Large intestine (tissue), 3 donors: Measurements from ENCODE around the gene LPCAT1. TPM values are rescaled to one million over a fixed set of nuclear protein-coding genes. Genes with fewer than 3 reads are reported as not detected.

Source experiments
- DNase-seq, 2 donors: peaks; one replicate each; pipeline versions ENCODE4 v3.0.0 to v3.0.0-alpha.2; 2013
- H3K27ac ChIP-seq: one replicate; pipeline ENCODE4 v1.5.1; 2013; ENCODE audit warnings: low read length
- H3K27me3 ChIP-seq: 2 replicates; pipeline ENCODE4 v1.6.1; 2013; ENCODE audit warnings: low read length; ENCODE audit not compliant: control insufficient read depth, insufficient read depth
- H3K36me3 ChIP-seq: 2 replicates; pipeline ENCODE4 v1.6.1; 2013; ENCODE audit warnings: low read length; ENCODE audit not compliant: control insufficient read depth, insufficient read depth
- H3K4me1 ChIP-seq: one replicate; pipeline ENCODE4 v1.6.1; 2013; ENCODE audit warnings: low read length; ENCODE audit not compliant: control insufficient read depth, insufficient read depth
- H3K4me3 ChIP-seq: one replicate; pipeline ENCODE4 v1.5.1; 2013; ENCODE audit warnings: low read length
- H3K9me3 ChIP-seq: one replicate; pipeline ENCODE4 v1.6.1; 2013; ENCODE audit warnings: mild to moderate bottlenecking, low read depth, low read length, moderate library complexity; ENCODE audit not compliant: control insufficient read depth
- WGBS: methylation state at CpG from one replicate; pipeline ENCODE4 v1.1.5; 2013; ENCODE audit warnings: low lambda C conversion rate; ENCODE audit not compliant: insufficient coverage; 5-methylcytosine and 5-hydroxymethylcytosine counted together
- polyA plus RNA-seq: library from polyadenylated mRNA; unstranded; fragments of 120-200 nt; gene quantifications from one replicate; pipeline ENCODE4 v1.2.1, GENCODE V29; 2013

LPCAT1 gene
- polyA plus RNA-seq, 1 donor = 14.8 TPM

GRCh38 chr5:1511651-1512540 lies 11.9 kb downstream of the LPCAT1 start:
- no CpG with 5 or more reads among the region's 21 CpGs for WGBS
- no peak for DNase-seq
- Histone ChIP-seq H3K9me3 (peaks cover 4% of the 10 kb centered on the region), H3K36me3 (no peaks in the 10 kb centered on the region), H3K27ac (no peak overlapping the region), H3K27me3 (no peaks in the 10 kb centered on the region), H3K4me3 (no peak overlapping the region), H3K4me1 (no peaks in the 10 kb centered on the region)

GRCh38 chr5:1511048-1511447 lies 12.7 kb downstream of the LPCAT1 start:
- no peak for DNase-seq
- H3K9me3 ChIP-seq = peaks cover 4% of the 10 kb centered on the region
- no CpG with 5 or more reads among the region's 20 CpGs for WGBS
- H3K4me1 ChIP-seq = no peaks in the 10 kb centered on the region
- H3K27me3 ChIP-seq = no peaks in the 10 kb centered on the region
- H3K36me3 ChIP-seq = no peaks in the 10 kb centered on the region
- H3K27ac ChIP-seq = no peak overlapping the region
- H3K4me3 ChIP-seq = no peak overlapping the region

- Histone ChIP-seq H3K9me3 (peaks cover 4% of the 10 kb centered on the region), H3K27ac (no peak overlapping the region), H3K36me3 (no peaks in the 10 kb centered on the region), H3K4me1 (no peaks in the 10 kb centered on the region), H3K27me3 (no peaks in the 10 kb centered on the region), H3K4me3 (no peak overlapping the region)
- DNase-seq = no peak
- WGBS = no CpG with 5 or more reads among the region's 11 CpGs
Measured at GRCh38 chr5:1510631-1511030, 13.1 kb downstream of the LPCAT1 start.

- no peak for DNase-seq
- H3K27me3 ChIP-seq = no peaks in the 10 kb centered on the region
- H3K4me1 ChIP-seq = no peaks in the 10 kb centered on the region
- peaks cover 4% of the 10 kb centered on the region for H3K9me3 ChIP-seq
- H3K4me3 ChIP-seq = no peak overlapping the region
- no peak overlapping the region for H3K27ac ChIP-seq
- H3K36me3 ChIP-seq = no peaks in the 10 kb centered on the region
- no CpG with 5 or more reads among the region's 18 CpGs for WGBS
Measured at GRCh38 chr5:1510151-1510561, 13.6 kb downstream of the LPCAT1 start.

- Histone ChIP-seq H3K4me1 (no peaks in the 10 kb centered on the region), H3K27me3 (no peaks in the 10 kb centered on the region), H3K36me3 (no peaks in the 10 kb centered on the region), H3K4me3 (no peak overlapping the region), H3K9me3 (peaks cover 4% of the 10 kb centered on the region), H3K27ac (no peak overlapping the region)
- DNase-seq = no peak
- 60% methylated on average over 1 of the region's 30 CpGs for WGBS
Measured at GRCh38 chr5:1509346-1510085, 14.2 kb downstream of the LPCAT1 start.

GRCh38 chr5:1508659-1509290 lies 15.0 kb downstream of the LPCAT1 start:
- DNase-seq = no peak
- Histone ChIP-seq H3K9me3 (peaks cover 4% of the 10 kb centered on the region), H3K27me3 (no peaks in the 10 kb centered on the region), H3K4me1 (no peaks in the 10 kb centered on the region), H3K4me3 (no peak overlapping the region), H3K27ac (no peak overlapping the region), H3K36me3 (no peaks in the 10 kb centered on the region)
- WGBS = no CpG with 5 or more reads among the region's 30 CpGs

- H3K4me3 ChIP-seq = no peak overlapping the region
- H3K9me3 ChIP-seq = peaks cover 4% of the 10 kb centered on the region
- no peaks in the 10 kb centered on the region for H3K4me1 ChIP-seq
- no peaks in the 10 kb centered on the region for H3K36me3 ChIP-seq
- DNase-seq = no peak
- no CpG with 5 or more reads among the region's 23 CpGs for WGBS
- no peaks in the 10 kb centered on the region for H3K27me3 ChIP-seq
- no peak overlapping the region for H3K27ac ChIP-seq
Measured at GRCh38 chr5:1507961-1508658, 15.7 kb downstream of the LPCAT1 start.

- WGBS = no CpG with 5 or more reads among the region's 17 CpGs
- no peak overlapping the region for H3K4me3 ChIP-seq
- H3K36me3 ChIP-seq = no peaks in the 10 kb centered on the region
- H3K9me3 ChIP-seq = peaks cover 4% of the 10 kb centered on the region
- H3K4me1 ChIP-seq = no peaks in the 10 kb centered on the region
- H3K27me3 ChIP-seq = no peaks in the 10 kb centered on the region
- DNase-seq = no peak
- H3K27ac ChIP-seq = no peak overlapping the region
Measured at GRCh38 chr5:1507457-1507856, 16.3 kb downstream of the LPCAT1 start.

GRCh38 chr5:1507014-1507375 lies 16.8 kb downstream of the LPCAT1 start:
- Histone ChIP-seq H3K9me3 (peaks cover 4% of the 10 kb centered on the region), H3K4me3 (no peak overlapping the region), H3K27ac (no peak overlapping the region), H3K4me1 (no peaks in the 10 kb centered on the region), H3K36me3 (no peaks in the 10 kb centered on the region), H3K27me3 (no peaks in the 10 kb centered on the region)
- no CpG with 5 or more reads among the region's 11 CpGs for WGBS
- no peak for DNase-seq
